IMR-90 (cell line): ENCODE measurements around the gene OR5P2. TPM values are rescaled to one million over a fixed set of nuclear protein-coding genes. Genes with fewer than 3 reads are reported as not detected.

ENCODE experiments used
- ATAC-seq: fragments of 200-7000 bp; cut with Tn5 transposase; 2 replicates; pipeline ENCODE4 v1.9.1; 2020; ENCODE audit warnings: low read depth, mild to moderate bottlenecking, moderate library complexity
- Bru-seq: library from RNA; stranded (reverse); fragments of 400-500 nt; gene quantifications from one replicate; lab custom pipeline; 2021; lab: Mats Ljungman, UMichigan
- BruChase-seq, 2 experiments: library from RNA; stranded (reverse); fragments of 400-500 nt; gene quantifications; one replicate each; lab custom pipeline; 2021; lab: Mats Ljungman, UMichigan
- BruUV-seq: library from RNA; stranded (reverse); fragments of 400-500 nt; replicated peaks from 2 replicates; lab custom pipeline; 2021; lab: Mats Ljungman, UMichigan
- CTCF ChIA-PET: fragments of 300-600 bp; formaldehyde crosslinking; extraction: SDS; loops from one replicate; lab custom pipeline; 2021; ENCODE audit warnings: antibody characterized with exemption; lab: Yijun Ruan, JAX
- POLR2A ChIA-PET: fragments of 300-600 bp; sonication (Branson Sonifier 250); formaldehyde crosslinking; loops from one replicate; lab custom pipeline; 2022; ENCODE audit warnings: antibody characterized with exemption; ENCODE audit not compliant: unreplicated experiment; lab: Charles Lee
- DNase-seq: peaks from one replicate; pipeline ENCODE4 v3.0.0; 2013
- H2AFZ ChIP-seq: replicated peaks from 2 replicates; pipeline ENCODE3; 2013; ENCODE audit warnings: low read length, mild to moderate bottlenecking; ENCODE audit not compliant: poor library complexity
- H2AK5ac ChIP-seq: 2 replicates; pipeline ENCODE4 v1.6.1; 2013; ENCODE audit warnings: low read depth, low read length, inconsistent platforms
- H2AK9ac ChIP-seq: replicated peaks from 2 replicates; pipeline ENCODE3; 2013; ENCODE audit warnings: mild to moderate bottlenecking, low read depth, low read length, moderate library complexity; ENCODE audit not compliant: poor library complexity
- H2BK120ac ChIP-seq: 2 replicates; pipeline ENCODE4 v1.6.1; 2013; ENCODE audit warnings: low read depth, low read length, inconsistent platforms
- H2BK15ac ChIP-seq: 3 replicates; pipeline ENCODE4 v1.6.1; 2013; ENCODE audit warnings: low read depth, low read length, inconsistent platforms
- H2BK20ac ChIP-seq: 2 replicates; pipeline ENCODE4 v1.6.1; 2013; ENCODE audit warnings: low read depth, mild to moderate bottlenecking, inconsistent platforms, low read length, moderate library complexity
- H2BK5ac ChIP-seq: 2 replicates; pipeline ENCODE4 v1.6.1; 2013; ENCODE audit warnings: mild to moderate bottlenecking, low read depth, low read length, inconsistent platforms; ENCODE audit not compliant: poor library complexity, severe bottlenecking
- H3K14ac ChIP-seq: replicated peaks from 2 replicates; pipeline ENCODE4 v1.6.1; 2013; ENCODE audit warnings: low read depth, low read length, inconsistent platforms
- H3K18ac ChIP-seq: 2 replicates; pipeline ENCODE4 v1.6.1; 2013; ENCODE audit warnings: low read depth, low read length, control low read depth
- H3K23ac ChIP-seq: 2 replicates; pipeline ENCODE4 v1.6.1; 2013; ENCODE audit warnings: low read depth, low read length, inconsistent platforms
- H3K27ac ChIP-seq: 2 replicates; pipeline ENCODE4 v1.5.1; 2013; ENCODE audit warnings: mild to moderate bottlenecking, control low read depth, low read length; ENCODE audit not compliant: insufficient read depth
- H3K27me3 ChIP-seq: 2 replicates; pipeline ENCODE4 v1.6.1; 2013; ENCODE audit warnings: low read length; ENCODE audit not compliant: control insufficient read depth, insufficient read depth
- H3K36me3 ChIP-seq: 2 replicates; pipeline ENCODE4 v1.6.1; 2013; ENCODE audit warnings: low read length, mixed read lengths; ENCODE audit not compliant: control insufficient read depth, insufficient read depth
- H3K4ac ChIP-seq: 2 replicates; pipeline ENCODE4 v1.6.1; 2013; ENCODE audit warnings: low read depth, low read length, inconsistent platforms
- H3K4me1 ChIP-seq: 2 replicates; pipeline ENCODE4 v1.6.1; 2013; ENCODE audit warnings: low read length, mixed read lengths; ENCODE audit not compliant: control insufficient read depth, insufficient read depth
- H3K4me2 ChIP-seq: 2 replicates; pipeline ENCODE4 v1.6.1; 2013; ENCODE audit warnings: low read depth, mild to moderate bottlenecking, control low read depth, low read length, moderate library complexity
- H3K4me3 ChIP-seq: 2 replicates; pipeline ENCODE4 v1.5.1; 2013; ENCODE audit warnings: low read depth, mild to moderate bottlenecking, control low read depth, low read length, moderate library complexity; ENCODE audit not compliant: insufficient read depth
- H3K56ac ChIP-seq: 2 replicates; pipeline ENCODE4 v1.6.1; 2013; ENCODE audit warnings: low read length, inconsistent platforms; ENCODE audit not compliant: insufficient read depth; ENCODE audit errors: extremely low read depth
- H3K79me1 ChIP-seq, 2 experiments: 2 replicates each; pipeline ENCODE4 v1.6.1; 2013; ENCODE audit warnings: low read length in 2 of 2, inconsistent platforms in 1 of 2, low read depth in 1 of 2
- H3K9ac ChIP-seq: 2 replicates; pipeline ENCODE4 v1.6.1; 2013; ENCODE audit warnings: low read depth, low read length, control low read depth
- H3K9me1 ChIP-seq: 2 replicates; pipeline ENCODE4 v1.6.1; 2013; ENCODE audit warnings: low read length, inconsistent platforms; ENCODE audit not compliant: insufficient read depth
- H3K9me3 ChIP-seq: 2 replicates; pipeline ENCODE4 v1.6.1; 2013; ENCODE audit warnings: low read length; ENCODE audit not compliant: control insufficient read depth, insufficient read depth
- H4K20me1 ChIP-seq: 2 replicates; pipeline ENCODE4 v1.6.1; 2013; ENCODE audit warnings: low read length, inconsistent platforms; ENCODE audit not compliant: insufficient read depth
- H4K5ac ChIP-seq: 2 replicates; pipeline ENCODE4 v1.6.1; 2013; ENCODE audit warnings: mild to moderate bottlenecking, low read depth, low read length, control low read depth
- H4K8ac ChIP-seq, 2 experiments: 2 replicates each; pipeline ENCODE4 v1.6.1; 2013; ENCODE audit warnings: low read depth in 2 of 2, low read length in 2 of 2, control low read depth in 1 of 2, inconsistent platforms in 1 of 2
- H4K91ac ChIP-seq: 2 replicates; pipeline ENCODE4 v1.6.1; 2013; ENCODE audit warnings: low read depth, low read length, inconsistent platforms; ENCODE audit not compliant: insufficient read depth
- MAFK ChIP-seq: IDR thresholded peaks from 2 replicates; pipeline ENCODE4 v1.6.1; 2012; ENCODE audit warnings: low read depth, low read length, improper control_type of control experiment
- WGBS, 2 experiments: methylation state at CpG; one replicate each; pipeline versions ENCODE4 v1.1.5 to v1.1.7; 2013; ENCODE audit warnings: missing lambda C conversion rate in 2 of 2; ENCODE audit not compliant: insufficient read length in 1 of 2; ENCODE audit errors: extremely low coverage in 2 of 2; 5-methylcytosine and 5-hydroxymethylcytosine counted together
- dilution Hi-C: fragments of 300-500 bp; cut with HindIII; formaldehyde crosslinking; loops from one replicate; pipeline ENCODE4 v1.14.3; 2018; ENCODE audit warnings: low sequenced_read_pairs; ENCODE audit not compliant: unreplicated experiment
- in situ Hi-C: fragments of 300-500 bp; cut with MboI; formaldehyde crosslinking; loops from 3 replicates; pipeline ENCODE4 v1.14.3; 2019; ENCODE audit warnings: low sequenced_read_pairs, inconsistent platforms, mixed read lengths
- intact Hi-C: fragments of 100-400 bp; cut with micrococcal nuclease; formaldehyde crosslinking; loops from 2 replicates; pipeline ENCODE4 v1.10.0; 2022
- long read RNA-seq: library from polyadenylated mRNA; unstranded; transcript quantifications from one replicate; pipeline ENCODE4 v2.0.0, GENCODE V29; 2021; ENCODE audit not compliant: unreplicated experiment
- polyA plus RNA-seq, 3 experiments: library from polyadenylated mRNA; depleted of rRNA; stranded (reverse); fragments of >200 nt; gene quantifications; 2 replicates each; pipeline ENCODE4 v1.2.3, GENCODE V29; 2012; ENCODE audit warnings: low replicate concordance in 1 of 3
- total RNA-seq: library from RNA; depleted of rRNA; stranded (reverse); fragments of >200 nt; gene quantifications from 2 replicates; pipeline ENCODE4 v1.2.3, GENCODE V29; 2012; rRNA removed

OR5P2 gene
- 0.28 TPM in 1 of 2 replicates, not detected in the other for total RNA-seq
- polyA plus RNA-seq (2012; rRNA removed), result not detected in 2 replicates
- not detected in 2 replicates for polyA plus RNA-seq (2012; cell fraction: cytosol; rRNA removed)
- polyA plus RNA-seq (2012; cell fraction: nucleus; rRNA removed; ENCODE audit: low replicate concordance), result 0.05 and 1.2 TPM in 2 replicates
- Bru-seq, nascent RNA, result not detected
- not detected for BruChase-seq, experiment 1, labeled RNA remaining after a 6-hour chase
- not detected for BruChase-seq, experiment 2, labeled RNA remaining after a 2-hour chase
- long read RNA-seq, result 0 reads

DNA sequence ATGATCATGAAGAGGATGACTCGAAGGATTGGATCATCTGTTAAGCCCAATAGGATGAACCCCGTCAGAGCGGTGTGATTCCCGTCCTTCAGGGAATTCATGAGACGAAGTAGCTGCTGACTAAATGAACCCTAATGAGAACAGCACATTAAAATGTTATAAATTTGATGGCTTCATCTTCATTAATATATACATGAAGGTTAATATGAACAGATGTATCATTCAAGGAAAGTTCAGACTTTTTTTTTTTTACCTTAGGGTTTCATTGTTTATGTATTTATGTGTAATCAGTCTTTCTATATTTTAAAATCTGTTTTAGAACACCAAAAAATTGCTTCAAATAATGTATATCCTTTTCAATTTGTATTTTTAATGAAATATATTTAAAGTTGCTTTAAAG lies at the start of gene OR5P2:
OR5P2 (minus strand) TSS at position 101 of the 400 bp plus-strand sequence; CDS start at position 101, 0 bp downstream.
- no peak within 1 kb of the TSS for H3K18ac ChIP-seq
- H2BK20ac ChIP-seq, result no peak within 1 kb of the TSS
- H3K4me2 ChIP-seq, result no peak within 1 kb of the TSS
- CTCF ChIA-PET, result no interaction called here
- H3K4me3 ChIP-seq, result no peak within 1 kb of the TSS
- in situ Hi-C loops (no loop called here), dilution Hi-C loops (no loop called here), intact Hi-C loops (no loop called here)
- H3K9me3 ChIP-seq, result no peaks in the 10 kb centered on the region
- H4K5ac ChIP-seq, result no peak within 1 kb of the TSS
- no TSS peak for BruUV-seq
- H3K79me1 ChIP-seq, result no peaks in the 10 kb centered on the region
- H3K9me1 ChIP-seq, result no peaks in the 10 kb centered on the region
- H3K9ac ChIP-seq, result no peak within 1 kb of the TSS
- no peak within 1 kb of the TSS for H2AK5ac ChIP-seq
- no peaks in the 10 kb centered on the region for H3K4me1 ChIP-seq
- POLR2A ChIA-PET, result no interaction called here
- no peak within 1 kb of the TSS for H2BK120ac ChIP-seq
- 17% methylated on average over 1 of the region's 5 CpGs; no CpG with 5 or more reads in 1 of the 2 experiments for WGBS, 2 experiments
- H2AK9ac ChIP-seq, result no peak within 1 kb of the TSS
- H3K27ac ChIP-seq, result no peak within 1 kb of the TSS
- no peak within 1 kb of the TSS for H4K8ac ChIP-seq
- H2BK5ac ChIP-seq, result no peak within 1 kb of the TSS
- no peak within 1 kb of the TSS for H3K4ac ChIP-seq
- no peak within 1 kb of the TSS for H3K56ac ChIP-seq
- no peak within 1 kb of the TSS for H3K14ac ChIP-seq
- ATAC-seq, result no peak
- DNase-seq, result no peak
- no peak within 1 kb of the TSS for H4K91ac ChIP-seq
- no peak within 1 kb of the TSS for H2AFZ ChIP-seq
- TF ChIP-seq MAFK, result no peak
- H3K27me3 ChIP-seq, result no peaks in the 10 kb centered on the region
- H3K36me3 ChIP-seq, result no peaks in the 10 kb centered on the region
- H3K23ac ChIP-seq, result no peak within 1 kb of the TSS
- no peaks in the 10 kb centered on the region for H4K20me1 ChIP-seq
- no peak within 1 kb of the TSS for H2BK15ac ChIP-seq
